Measurements from ENCODE around the gene TOPORS.

GRCh38 chr9:32596936-32597335, 44.5 kb upstream of the TOPORS start:
- TF ChIP-seq, protein P1, sequence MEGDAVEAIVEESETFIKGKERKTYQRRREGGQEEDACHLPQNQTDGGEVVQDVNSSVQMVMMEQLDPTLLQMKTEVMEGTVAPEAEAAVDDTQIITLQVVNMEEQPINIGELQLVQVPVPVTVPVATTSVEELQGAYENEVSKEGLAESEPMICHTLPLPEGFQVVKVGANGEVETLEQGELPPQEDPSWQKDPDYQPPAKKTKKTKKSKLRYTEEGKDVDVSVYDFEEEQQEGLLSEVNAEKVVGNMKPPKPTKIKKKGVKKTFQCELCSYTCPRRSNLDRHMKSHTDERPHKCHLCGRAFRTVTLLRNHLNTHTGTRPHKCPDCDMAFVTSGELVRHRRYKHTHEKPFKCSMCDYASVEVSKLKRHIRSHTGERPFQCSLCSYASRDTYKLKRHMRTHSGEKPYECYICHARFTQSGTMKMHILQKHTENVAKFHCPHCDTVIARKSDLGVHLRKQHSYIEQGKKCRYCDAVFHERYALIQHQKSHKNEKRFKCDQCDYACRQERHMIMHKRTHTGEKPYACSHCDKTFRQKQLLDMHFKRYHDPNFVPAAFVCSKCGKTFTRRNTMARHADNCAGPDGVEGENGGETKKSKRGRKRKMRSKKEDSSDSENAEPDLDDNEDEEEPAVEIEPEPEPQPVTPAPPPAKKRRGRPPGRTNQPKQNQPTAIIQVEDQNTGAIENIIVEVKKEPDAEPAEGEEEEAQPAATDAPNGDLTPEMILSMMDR (IDR thresholded peaks at IDR 0.05; ENCODE audit: low read depth, low read length, missing input control): no peak
- TF ChIP-seq MAX (IDR thresholded peaks at IDR 0.05): no peak
- TF ChIP-seq ZBTB33 (IDR thresholded peaks at IDR 0.05): no peak
- TF ChIP-seq, protein P2, sequence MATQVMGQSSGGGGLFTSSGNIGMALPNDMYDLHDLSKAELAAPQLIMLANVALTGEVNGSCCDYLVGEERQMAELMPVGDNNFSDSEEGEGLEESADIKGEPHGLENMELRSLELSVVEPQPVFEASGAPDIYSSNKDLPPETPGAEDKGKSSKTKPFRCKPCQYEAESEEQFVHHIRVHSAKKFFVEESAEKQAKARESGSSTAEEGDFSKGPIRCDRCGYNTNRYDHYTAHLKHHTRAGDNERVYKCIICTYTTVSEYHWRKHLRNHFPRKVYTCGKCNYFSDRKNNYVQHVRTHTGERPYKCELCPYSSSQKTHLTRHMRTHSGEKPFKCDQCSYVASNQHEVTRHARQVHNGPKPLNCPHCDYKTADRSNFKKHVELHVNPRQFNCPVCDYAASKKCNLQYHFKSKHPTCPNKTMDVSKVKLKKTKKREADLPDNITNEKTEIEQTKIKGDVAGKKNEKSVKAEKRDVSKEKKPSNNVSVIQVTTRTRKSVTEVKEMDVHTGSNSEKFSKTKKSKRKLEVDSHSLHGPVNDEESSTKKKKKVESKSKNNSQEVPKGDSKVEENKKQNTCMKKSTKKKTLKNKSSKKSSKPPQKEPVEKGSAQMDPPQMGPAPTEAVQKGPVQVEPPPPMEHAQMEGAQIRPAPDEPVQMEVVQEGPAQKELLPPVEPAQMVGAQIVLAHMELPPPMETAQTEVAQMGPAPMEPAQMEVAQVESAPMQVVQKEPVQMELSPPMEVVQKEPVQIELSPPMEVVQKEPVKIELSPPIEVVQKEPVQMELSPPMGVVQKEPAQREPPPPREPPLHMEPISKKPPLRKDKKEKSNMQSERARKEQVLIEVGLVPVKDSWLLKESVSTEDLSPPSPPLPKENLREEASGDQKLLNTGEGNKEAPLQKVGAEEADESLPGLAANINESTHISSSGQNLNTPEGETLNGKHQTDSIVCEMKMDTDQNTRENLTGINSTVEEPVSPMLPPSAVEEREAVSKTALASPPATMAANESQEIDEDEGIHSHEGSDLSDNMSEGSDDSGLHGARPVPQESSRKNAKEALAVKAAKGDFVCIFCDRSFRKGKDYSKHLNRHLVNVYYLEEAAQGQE (IDR thresholded peaks at IDR 0.05): no peak
